Measurements from ENCODE around the gene FLT4. TPM values are rescaled to one million over a fixed set of nuclear protein-coding genes. Genes with fewer than 3 reads are reported as not detected.
"Not testable (repeated sequence)": the region's sequence is repeated elsewhere in the genome, so short reads cannot be mapped to it uniquely, and the experiment has no call there.

The FLT4 gene
- total and polyA plus RNA-seq, 9 donors: 3.3 to 18.5 (median 7.0) TPM

DNA sequence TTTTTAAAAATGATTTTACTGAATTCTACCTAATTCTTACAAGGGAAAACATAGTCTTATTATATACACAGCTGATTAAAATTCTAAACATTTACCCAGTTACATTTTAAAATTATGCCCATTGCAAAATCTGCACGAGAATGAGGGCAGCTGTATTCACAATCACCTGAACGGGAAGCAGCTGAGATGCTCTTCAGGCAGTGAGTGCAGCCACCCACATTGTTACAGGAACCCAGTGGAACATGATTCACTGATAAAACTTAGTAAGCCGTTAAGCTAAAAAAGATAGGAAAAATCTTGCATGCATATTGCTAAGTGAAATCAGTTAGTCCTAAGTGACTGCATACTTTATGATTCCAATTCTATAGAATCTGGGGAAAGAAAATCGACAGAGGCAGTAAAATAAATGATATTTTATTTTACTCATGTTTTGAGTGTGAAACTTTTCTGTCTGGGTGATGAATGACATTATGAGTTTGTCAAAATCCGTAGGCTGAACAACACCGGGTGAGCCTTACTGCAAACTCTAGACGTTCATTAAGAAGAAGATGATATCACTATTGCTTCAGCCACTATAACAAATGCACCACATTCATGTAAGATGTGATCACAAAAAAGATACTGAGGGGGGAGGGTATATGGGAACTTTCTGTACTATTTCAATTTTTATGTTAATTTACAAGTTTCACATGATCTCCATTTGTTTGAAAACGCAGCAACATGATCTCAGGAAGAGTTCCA is 39.1 kb upstream of the FLT4 start:
- Histone ChIP-seq H3K4me3 (no peak overlapping the region), H3K9me3 (no peaks in the 10 kb centered on the region), H3K36me3 (no peaks in the 10 kb centered on the region), H3K4me1 (ENCODE audit: insufficient read depth) (no peaks in the 10 kb centered on the region), H3K27me3 (no peaks in the 10 kb centered on the region), H3K27ac (no peak overlapping the region)
- TF ChIP-seq, protein P1, sequence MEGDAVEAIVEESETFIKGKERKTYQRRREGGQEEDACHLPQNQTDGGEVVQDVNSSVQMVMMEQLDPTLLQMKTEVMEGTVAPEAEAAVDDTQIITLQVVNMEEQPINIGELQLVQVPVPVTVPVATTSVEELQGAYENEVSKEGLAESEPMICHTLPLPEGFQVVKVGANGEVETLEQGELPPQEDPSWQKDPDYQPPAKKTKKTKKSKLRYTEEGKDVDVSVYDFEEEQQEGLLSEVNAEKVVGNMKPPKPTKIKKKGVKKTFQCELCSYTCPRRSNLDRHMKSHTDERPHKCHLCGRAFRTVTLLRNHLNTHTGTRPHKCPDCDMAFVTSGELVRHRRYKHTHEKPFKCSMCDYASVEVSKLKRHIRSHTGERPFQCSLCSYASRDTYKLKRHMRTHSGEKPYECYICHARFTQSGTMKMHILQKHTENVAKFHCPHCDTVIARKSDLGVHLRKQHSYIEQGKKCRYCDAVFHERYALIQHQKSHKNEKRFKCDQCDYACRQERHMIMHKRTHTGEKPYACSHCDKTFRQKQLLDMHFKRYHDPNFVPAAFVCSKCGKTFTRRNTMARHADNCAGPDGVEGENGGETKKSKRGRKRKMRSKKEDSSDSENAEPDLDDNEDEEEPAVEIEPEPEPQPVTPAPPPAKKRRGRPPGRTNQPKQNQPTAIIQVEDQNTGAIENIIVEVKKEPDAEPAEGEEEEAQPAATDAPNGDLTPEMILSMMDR (IDR thresholded peaks at IDR 0.05): no peak
- no peak for TF ChIP-seq EP300 (IDR thresholded peaks at IDR 0.05)
- no peak for TF ChIP-seq POLR2A (IDR thresholded peaks at IDR 0.05)
- no peak for DNase-seq
- intact Hi-C loops (cut with DNase I): no loop called here
- WGBS, 3 donors: 46 to 61% (median 61%) methylated on average over 8 of the region's 8 CpGs

DNA sequence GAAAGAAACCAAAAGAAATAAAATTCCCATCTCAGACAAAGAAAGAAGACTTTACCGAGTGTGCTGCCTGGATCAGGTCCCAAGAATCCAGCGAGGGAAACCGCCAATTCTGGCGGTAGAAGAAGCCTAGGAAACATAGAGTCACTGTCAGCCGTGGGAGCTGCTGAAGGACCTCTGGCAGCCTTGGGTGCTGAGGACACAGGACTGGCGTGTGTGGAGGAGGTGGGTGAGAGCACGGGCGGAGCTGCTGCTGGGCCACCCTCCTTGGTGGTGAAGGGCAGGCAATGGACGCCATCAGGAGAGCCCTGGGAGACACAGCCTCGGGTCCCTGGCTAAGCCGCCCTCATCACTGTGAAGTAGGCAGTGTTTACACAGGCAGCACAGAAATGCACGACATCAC is 37.4 kb upstream of the FLT4 start:
- H3K27ac ChIP-seq; DNase-seq; H3K4me3 ChIP-seq; H3K9me3 ChIP-seq; H3K27me3 ChIP-seq; H3K4me1 ChIP-seq (ENCODE audit: insufficient read depth); intact Hi-C loops (cut with DNase I); H3K36me3 ChIP-seq: not testable (repeated sequence)
- 56 to 63% (median 58%) methylated on average over 12 of the region's 12 CpGs for whole genome bisulfite sequencing, 3 donors

DNA sequence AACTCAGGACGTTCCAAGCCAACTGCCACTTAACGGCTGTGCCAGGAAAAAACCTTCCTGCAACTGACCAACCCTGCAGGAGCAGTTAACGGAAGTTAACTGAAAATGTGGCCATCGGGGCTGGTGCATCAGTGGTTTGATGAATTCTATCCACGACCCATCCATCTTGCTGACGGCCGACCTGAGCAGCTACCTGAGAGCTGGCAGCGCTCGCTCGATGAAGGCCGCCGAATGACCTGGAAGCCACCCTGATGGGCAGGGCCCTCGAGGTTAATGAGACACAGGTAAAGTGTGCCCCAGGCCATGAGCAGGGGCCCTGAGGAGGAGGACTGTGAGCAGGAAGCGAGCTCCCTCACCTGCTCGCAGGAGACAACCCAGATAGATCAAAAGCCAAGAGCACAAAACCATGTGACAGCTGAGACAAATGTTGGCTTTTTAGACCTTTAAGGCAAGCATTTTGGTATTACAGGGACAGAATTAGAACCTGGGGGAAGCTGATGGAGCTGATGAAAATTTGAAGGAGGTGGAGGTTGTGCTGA is 35.3 kb upstream of the FLT4 start:
- H3K4me3 ChIP-seq: no peak overlapping the region
- no peak overlapping the region for H3K27ac ChIP-seq
- H3K9me3 ChIP-seq: no peaks in the 10 kb centered on the region
- TF ChIP-seq POLR2A (IDR thresholded peaks at IDR 0.05): no peak
- TF ChIP-seq, protein P1 (IDR thresholded peaks at IDR 0.05): no peak
- TF ChIP-seq EP300 (IDR thresholded peaks at IDR 0.05): no peak
- no peaks in the 10 kb centered on the region for H3K4me1 ChIP-seq (ENCODE audit: insufficient read depth)
- no peaks in the 10 kb centered on the region for H3K27me3 ChIP-seq
- intact Hi-C loops (cut with DNase I): no loop called here
- 84 to 85% (median 85%) methylated on average over 15 of the region's 15 CpGs for WGBS, 3 donors
- H3K36me3 ChIP-seq: no peaks in the 10 kb centered on the region
- no peak for DNase-seq

DNA sequence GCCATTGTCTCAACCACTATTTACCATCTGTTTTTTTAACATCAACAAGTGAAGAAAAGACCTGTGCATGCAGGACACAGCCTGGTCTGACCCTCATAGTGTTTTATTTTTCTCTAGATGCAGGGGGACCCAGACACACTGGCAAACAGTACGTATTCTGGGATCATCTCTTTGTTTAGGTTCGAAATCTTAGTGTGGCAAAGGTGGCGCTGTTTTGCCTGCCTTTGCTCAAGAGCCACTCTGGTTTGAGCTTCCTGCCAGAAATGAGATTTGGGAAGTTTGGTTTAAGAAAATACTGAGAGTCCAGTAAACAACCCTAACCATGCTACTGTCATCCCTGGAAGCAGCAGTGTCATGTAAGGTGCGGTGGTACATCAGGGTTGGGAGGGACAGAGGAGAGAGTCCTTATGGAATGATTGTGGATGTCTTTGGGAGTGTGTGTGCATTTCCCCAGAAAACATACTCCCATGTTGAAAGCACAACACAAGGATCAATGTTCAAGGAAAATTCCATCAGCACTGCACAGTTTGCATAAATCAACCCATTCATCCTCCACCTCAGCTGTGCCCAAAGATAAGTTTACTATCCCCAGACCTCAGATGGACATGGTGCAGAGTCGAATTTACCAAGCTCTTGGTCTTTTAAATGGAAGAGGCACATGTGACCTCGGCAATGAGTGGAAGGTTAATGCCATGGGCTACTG is 34.0 kb upstream of the FLT4 start:
- WGBS, 3 donors: 74 to 81% (median 78%) methylated on average over 6 of the region's 6 CpGs
- Histone ChIP-seq H3K4me1 (ENCODE audit: insufficient read depth) (no peaks in the 10 kb centered on the region), H3K36me3 (no peaks in the 10 kb centered on the region), H3K27ac (no peak overlapping the region), H3K9me3 (no peaks in the 10 kb centered on the region), H3K27me3 (no peaks in the 10 kb centered on the region), H3K4me3 (no peak overlapping the region)
- TF ChIP-seq, protein P1 (IDR thresholded peaks at IDR 0.05): no peak
- TF ChIP-seq POLR2A (IDR thresholded peaks at IDR 0.05) (no peak), EP300 (IDR thresholded peaks at IDR 0.05) (no peak)
- DNase-seq: no peak
- intact Hi-C loops (cut with DNase I): no loop called here

DNA sequence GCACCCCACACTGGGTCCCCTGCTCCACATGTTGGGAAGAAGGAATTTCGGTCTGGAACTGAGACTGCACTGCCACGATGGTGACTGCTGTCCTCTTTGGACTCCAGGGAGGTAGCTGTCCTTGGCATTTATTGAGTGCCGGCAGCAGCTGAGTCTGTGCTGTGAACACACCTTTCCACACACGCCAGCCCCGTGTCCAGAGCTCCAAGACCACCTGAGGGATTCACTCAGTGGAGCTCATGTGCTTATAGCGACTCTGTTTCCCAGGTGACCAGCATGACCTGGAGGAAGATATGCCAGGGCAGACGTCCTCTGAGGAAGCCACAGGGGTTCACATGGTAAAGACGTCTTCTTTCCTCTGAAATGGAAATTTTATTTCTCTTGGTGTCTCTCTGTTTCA is 33.2 kb upstream of the FLT4 start:
- Histone ChIP-seq H3K36me3 (no peaks in the 10 kb centered on the region), H3K27me3 (no peaks in the 10 kb centered on the region), H3K4me1 (ENCODE audit: insufficient read depth) (no peaks in the 10 kb centered on the region), H3K4me3 (no peak overlapping the region), H3K27ac (no peak overlapping the region), H3K9me3 (no peaks in the 10 kb centered on the region)
- TF ChIP-seq POLR2A (IDR thresholded peaks at IDR 0.05) (no peak), EP300 (IDR thresholded peaks at IDR 0.05) (no peak)
- TF ChIP-seq, protein P1 (IDR thresholded peaks at IDR 0.05): no peak
- intact Hi-C loops (cut with DNase I): no loop called here
- WGBS, 3 donors: 61 to 77% (median 65%) methylated on average over 7 to 8 of the region's 8 CpGs
- no peak for DNase-seq

DNA sequence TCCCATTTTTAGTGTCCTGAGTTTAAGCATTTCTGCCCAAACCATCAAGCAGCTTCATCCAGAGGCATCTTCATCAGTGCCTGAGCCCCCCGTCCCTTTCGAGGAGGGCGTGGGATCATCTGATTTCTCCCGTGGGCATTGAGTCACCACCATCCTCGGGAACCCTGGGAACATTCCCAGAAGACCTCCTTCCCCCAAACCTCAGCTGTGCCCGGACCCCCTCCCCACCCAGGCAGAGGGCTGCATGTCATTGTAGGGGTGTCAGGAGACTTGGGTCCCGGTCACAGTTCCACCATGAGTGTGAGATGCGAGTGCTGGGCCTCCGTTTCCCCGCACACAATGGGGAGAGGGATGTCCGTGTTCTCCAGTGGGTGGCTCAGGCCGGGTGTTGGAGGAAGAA is 32.6 kb upstream of the FLT4 start:
- H3K9me3 ChIP-seq; intact Hi-C loops (cut with DNase I); H3K4me1 ChIP-seq (ENCODE audit: insufficient read depth); H3K27me3 ChIP-seq; H3K4me3 ChIP-seq; H3K36me3 ChIP-seq; H3K27ac ChIP-seq; DNase-seq: not testable (repeated sequence)
- WGBS, 3 donors: 83 to 88% (median 84%) methylated on average over 12 of the region's 12 CpGs

DNA sequence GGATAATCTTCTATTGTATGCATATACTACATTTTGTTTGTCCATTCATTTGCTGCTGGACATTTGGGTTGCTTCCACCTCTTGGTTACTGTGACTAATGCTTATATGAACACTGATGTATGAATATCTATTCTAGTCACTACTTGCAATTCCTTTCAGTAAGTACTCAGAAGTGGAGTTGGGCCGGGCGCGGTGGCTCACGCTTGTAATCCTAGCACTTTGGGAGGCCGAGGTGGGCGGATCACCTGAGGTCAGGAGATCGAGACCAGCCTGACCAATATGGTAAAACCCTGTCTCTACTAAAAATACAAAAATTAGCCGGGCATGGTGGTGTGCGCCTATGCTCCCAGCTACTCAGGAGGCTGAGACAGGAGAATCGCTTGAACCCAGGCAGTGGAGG is 28.9 kb upstream of the FLT4 start:
- not testable (repeated sequence) for H3K27ac ChIP-seq; H3K4me1 ChIP-seq (ENCODE audit: insufficient read depth); H3K4me3 ChIP-seq; H3K27me3 ChIP-seq; DNase-seq; H3K36me3 ChIP-seq; H3K9me3 ChIP-seq
- intact Hi-C loops (cut with DNase I): loop anchor here in 1 of 4 donors (10.0 kb wide), 1 partner anchor 1844 kb away; no protein-coding TSS in a partner anchor
- 88 to 94% (median 91%) methylated on average over 10 of the region's 10 CpGs for WGBS, 3 donors

Measured in ovary (tissue), 9 donors.